T-cell (primary cell): ENCODE results near the gene SRF. TPM values are rescaled to one million over a fixed set of nuclear protein-coding genes. Genes with fewer than 3 reads are reported as not detected.

ENCODE experiments used
- ATAC-seq, 4 experiments: fragments of 200-7000 bp in 3 of 4; fragments of 150-1000 bp in 1 of 4; cut with Tn5 transposase; replicated peaks in 1 of 4; 1 replicate in 3 of 4; 2 replicates in 1 of 4; pipeline ENCODE4 v1.10.0; 2021; ENCODE audit warnings: moderate library complexity in 3 of 4, mild to moderate bottlenecking in 2 of 4, moderate number of reproducible peaks in 1 of 4
- CTCF ChIA-PET, 2 donors: fragments of 300-600 bp; sonication (Branson Sonifier 250); formaldehyde crosslinking; loops; one replicate each; lab custom pipeline; 2022; ENCODE audit warnings: antibody characterized with exemption in 2 of 2; lab: Charles Lee
- POLR2A ChIA-PET, 2 donors: fragments of 300-600 bp; sonication (Branson Sonifier 250); formaldehyde crosslinking; loops; one replicate each; lab custom pipeline; 2022; ENCODE audit warnings: antibody characterized with exemption in 2 of 2; lab: Charles Lee
- DNase-seq, 35 experiments: peaks; one replicate each; pipeline versions ENCODE4 v3.0.0 to v3.0.0-alpha.2; 2013 to 2023
- H3K27ac ChIP-seq: one replicate; pipeline ENCODE4 v1.5.1; 2013; ENCODE audit warnings: low read length
- H3K27me3 ChIP-seq, 2 experiments: replicated peaks in 1 of 2; 1 replicate in 1 of 2; 2 replicates in 1 of 2; pipeline versions ENCODE4 v1.6.1 to v1.7.0; 2013; ENCODE audit warnings: low read length in 1 of 2, mixed read lengths in 1 of 2; ENCODE audit not compliant: control insufficient read depth in 2 of 2, insufficient read depth in 2 of 2; ENCODE audit errors: extremely low read depth in 1 of 2
- H3K36me3 ChIP-seq, 2 donors: 1 replicate in 1 of 2; 2 replicates in 1 of 2; pipeline versions ENCODE4 v1.6.1 to v1.7.0; 2013; ENCODE audit warnings: low read length in 1 of 2; ENCODE audit not compliant: control insufficient read depth in 2 of 2, insufficient read depth in 1 of 2; ENCODE audit errors: extremely low read depth in 1 of 2
- H3K4me1 ChIP-seq, 2 experiments: 1 replicate in 1 of 2; 2 replicates in 1 of 2; pipeline versions ENCODE4 v1.6.1 to v1.7.0; 2013; ENCODE audit warnings: low read length in 2 of 2, mixed read lengths in 1 of 2; ENCODE audit not compliant: insufficient read depth in 2 of 2, control insufficient read depth in 1 of 2; ENCODE audit errors: extremely low read depth in 1 of 2
- H3K4me3 ChIP-seq, 2 donors: 1 replicate in 1 of 2; 2 replicates in 1 of 2; pipeline versions ENCODE4 v1.5.1 to v1.7.0; 2013; ENCODE audit warnings: mild to moderate bottlenecking in 2 of 2, low read length in 1 of 2, moderate library complexity in 1 of 2; ENCODE audit not compliant: control insufficient read depth in 1 of 2; ENCODE audit errors: extremely low read depth in 1 of 2
- H3K9me3 ChIP-seq: 2 replicates; pipeline ENCODE4 v1.7.0; 2013
- H3K27ac Mint-ChIP-seq, 2 donors: one replicate each; pipeline ENCODE4 v1.8.0; 2020 to 2021; ENCODE audit warnings: mild to moderate bottlenecking in 2 of 2, mixed read lengths in 2 of 2
- H3K27me3 Mint-ChIP-seq, 2 donors: one replicate each; pipeline ENCODE4 v1.8.0; 2021 to 2022; ENCODE audit warnings: mixed read lengths in 2 of 2
- H3K36me3 Mint-ChIP-seq: one replicate; pipeline ENCODE4 v1.8.0; 2021; ENCODE audit warnings: mixed read lengths
- H3K4me1 Mint-ChIP-seq, 3 donors: one replicate each; pipeline ENCODE4 v1.8.0; 2020 to 2022; ENCODE audit warnings: mixed read lengths in 3 of 3, mild to moderate bottlenecking in 1 of 3
- H3K4me3 Mint-ChIP-seq, 3 donors: one replicate each; pipeline ENCODE4 v1.8.0; 2020 to 2022; ENCODE audit warnings: mild to moderate bottlenecking in 3 of 3, mixed read lengths in 3 of 3, moderate library complexity in 3 of 3
- H3K9me3 Mint-ChIP-seq, 3 donors: one replicate each; pipeline ENCODE4 v1.8.0; 2020 to 2022; ENCODE audit warnings: mixed read lengths in 3 of 3
- WGBS: methylation state at CpG from one replicate; pipeline ENCODE4 v1.1.5; 2013; ENCODE audit warnings: missing lambda C conversion rate; ENCODE audit not compliant: insufficient coverage; 5-methylcytosine and 5-hydroxymethylcytosine counted together
- total RNA-seq, 35 experiments: library from RNA in 6 of 35; stranded (reverse) in 6 of 35; fragments of 120-200 nt in 1 of 35; gene quantifications; one replicate each; pipeline versions ENCODE4 v1.2.1 to v1.2.4 and lab custom pipeline; 2013 to 2026

The SRF gene
- total RNA-seq, 5 donors from 2014 or later (not counting 1 experiment from before 2014, with no cell fraction given) = 19.6 to 34.1 (median 33.7) TPM

GRCh38 chr6:43146261-43146660 lies 24.8 kb upstream of the SRF start:
- DNase-seq (no peak), ATAC-seq (no peak)
- peaks cover 0 to 3% of the 10 kb centered on the region in 2 donors for H3K27me3 Mint-ChIP-seq
- peaks cover 0 to 2% of the 10 kb centered on the region in 2 experiments for H3K27me3 ChIP-seq
- H3K27ac ChIP-seq = no peak overlapping the region
- ChIA-PET POLR2A (no interaction called here), CTCF (no interaction called here)
- H3K4me1 Mint-ChIP-seq = peaks cover 13 to 24% (median 15%) of the 10 kb centered on the region in 3 donors
- no peak overlapping the region for H3K4me3 Mint-ChIP-seq
- H3K36me3 ChIP-seq = no peaks in the 10 kb centered on the region
- H3K4me3 ChIP-seq = no peak overlapping the region
- H3K9me3 ChIP-seq = no peaks in the 10 kb centered on the region
- no peaks in the 10 kb centered on the region for H3K36me3 Mint-ChIP-seq
- H3K4me1 ChIP-seq = peaks cover 13 to 29% of the 10 kb centered on the region in 2 experiments
- no peaks in the 10 kb centered on the region for H3K9me3 Mint-ChIP-seq
- WGBS = 60% methylated on average over 2 of the region's 3 CpGs
- H3K27ac Mint-ChIP-seq = no peak overlapping the region

- ChIA-PET CTCF (interaction anchor here in 1 of 2 donors (0.8 kb wide), 1 partner anchor 11 kb away, joined by 3 read pairs; no protein-coding TSS in a partner anchor), POLR2A (no interaction called here)
- Histone ChIP-seq H3K4me1 (peaks cover 13 to 22% of the 10 kb centered on the region in 2 experiments), H3K36me3 (no peaks in the 10 kb centered on the region), H3K4me3 (no peak overlapping the region), H3K27me3 (peaks cover 0 to 2% of the 10 kb centered on the region in 2 experiments), H3K9me3 (no peaks in the 10 kb centered on the region), H3K27ac (no peak overlapping the region)
- 88% methylated on average over 4 of the region's 8 CpGs for WGBS
- H3K36me3 Mint-ChIP-seq = no peaks in the 10 kb centered on the region
- DNase-seq (no peak), ATAC-seq (no peak)
- H3K4me1 Mint-ChIP-seq = peaks cover 13 to 20% (median 14%) of the 10 kb centered on the region in 3 donors
- H3K27me3 Mint-ChIP-seq = peaks cover 0 to 3% of the 10 kb centered on the region in 2 donors
- no peak overlapping the region for H3K4me3 Mint-ChIP-seq
- no peak overlapping the region for H3K27ac Mint-ChIP-seq
- H3K9me3 Mint-ChIP-seq = no peaks in the 10 kb centered on the region
These were observed 24.1 kb upstream of the SRF start for GRCh38 chr6:43146709-43147688.

GRCh38 chr6:43147691-43148477 lies 23.2 kb upstream of the SRF start:
- WGBS = 83% methylated on average over 2 of the region's 6 CpGs
- CTCF ChIA-PET = interaction anchor here (0.6 to 0.8 kb wide), 2 partner anchors 10 to 133 kb away, joined by 3 read pairs; no protein-coding TSS in a partner anchor
- Histone ChIP-seq H3K27ac (no peak overlapping the region), H3K9me3 (no peaks in the 10 kb centered on the region), H3K27me3 (peaks cover 0 to 2% of the 10 kb centered on the region in 2 experiments), H3K4me1 (peaks cover 7 to 13% of the 10 kb centered on the region in 2 experiments), H3K4me3 (no peak overlapping the region), H3K36me3 (no peaks in the 10 kb centered on the region)
- Mint-ChIP-seq H3K4me1 (peaks cover 7 to 13% (median 10%) of the 10 kb centered on the region in 3 donors), H3K27ac (no peak overlapping the region), H3K27me3 (peaks cover 0 to 3% of the 10 kb centered on the region in 2 donors), H3K36me3 (no peaks in the 10 kb centered on the region), H3K4me3 (no peak overlapping the region), H3K9me3 (no peaks in the 10 kb centered on the region)
- POLR2A ChIA-PET = no interaction called here
- no peak for DNase-seq
- no peak for ATAC-seq

GRCh38 chr6:43149265-43149664 lies 21.8 kb upstream of the SRF start:
- Histone ChIP-seq H3K36me3 (no peaks in the 10 kb centered on the region), H3K4me1 (no peaks in the 10 kb centered on the region), H3K27ac (no peak overlapping the region), H3K4me3 (no peak overlapping the region), H3K27me3 (peaks cover 0 to 2% of the 10 kb centered on the region in 2 experiments), H3K9me3 (no peaks in the 10 kb centered on the region)
- Mint-ChIP-seq H3K27me3 (peaks cover 0 to 3% of the 10 kb centered on the region in 2 donors), H3K4me3 (no peak overlapping the region), H3K27ac (no peak overlapping the region), H3K9me3 (no peaks in the 10 kb centered on the region), H3K36me3 (no peaks in the 10 kb centered on the region), H3K4me1 (no peaks in the 10 kb centered on the region)
- ChIA-PET CTCF (interaction anchor here in 1 of 2 donors (0.6 kb wide), 1 partner anchor 272 kb away, joined by 11 read pairs; no protein-coding TSS in a partner anchor), POLR2A (no interaction called here)
- ATAC-seq (no peak), DNase-seq (no peak)
- 100% methylated on average over 1 of the region's 1 CpG for WGBS

GRCh38 chr6:43150051-43150751 lies 20.9 kb upstream of the SRF start:
- H3K27ac ChIP-seq = no peak overlapping the region
- no peaks in the 10 kb centered on the region for H3K9me3 ChIP-seq
- no peak for ATAC-seq
- no peak for DNase-seq
- POLR2A ChIA-PET = interaction anchor here in 1 of 2 donors (0.5 kb wide), 1 partner anchor 1087 kb away, joined by 4 read pairs; no protein-coding TSS in a partner anchor
- H3K36me3 ChIP-seq = no peaks in the 10 kb centered on the region
- Mint-ChIP-seq H3K27ac (no peak overlapping the region), H3K9me3 (no peaks in the 10 kb centered on the region), H3K4me1 (no peaks in the 10 kb centered on the region), H3K27me3 (peaks cover 0 to 3% of the 10 kb centered on the region in 2 donors), H3K4me3 (no peak overlapping the region), H3K36me3 (no peaks in the 10 kb centered on the region)
- no peak overlapping the region for H3K4me3 ChIP-seq
- H3K27me3 ChIP-seq = peaks cover 0 to 5% of the 10 kb centered on the region in 2 experiments
- H3K4me1 ChIP-seq = no peaks in the 10 kb centered on the region
- WGBS = 95% methylated on average over 6 of the region's 7 CpGs
- CTCF ChIA-PET = interaction anchor here (0.5 to 0.6 kb wide), 3 partner anchors 305 to 1467 kb away, joined by 4 to 6 read pairs (median 6); no protein-coding TSS in a partner anchor
